ENCODE data around the gene ZNF384. TPM values are rescaled to one million over a fixed set of nuclear protein-coding genes. Genes with fewer than 3 reads are reported as not detected.

Gene ZNF384
- total RNA-seq, 2 donors from 2014 or later: 23.8 to 33.3 TPM

GRCh38 chr12:6632026-6632983 lies 56.9 kb downstream of the ZNF384 start:
- TF ChIP-seq, protein P1, sequence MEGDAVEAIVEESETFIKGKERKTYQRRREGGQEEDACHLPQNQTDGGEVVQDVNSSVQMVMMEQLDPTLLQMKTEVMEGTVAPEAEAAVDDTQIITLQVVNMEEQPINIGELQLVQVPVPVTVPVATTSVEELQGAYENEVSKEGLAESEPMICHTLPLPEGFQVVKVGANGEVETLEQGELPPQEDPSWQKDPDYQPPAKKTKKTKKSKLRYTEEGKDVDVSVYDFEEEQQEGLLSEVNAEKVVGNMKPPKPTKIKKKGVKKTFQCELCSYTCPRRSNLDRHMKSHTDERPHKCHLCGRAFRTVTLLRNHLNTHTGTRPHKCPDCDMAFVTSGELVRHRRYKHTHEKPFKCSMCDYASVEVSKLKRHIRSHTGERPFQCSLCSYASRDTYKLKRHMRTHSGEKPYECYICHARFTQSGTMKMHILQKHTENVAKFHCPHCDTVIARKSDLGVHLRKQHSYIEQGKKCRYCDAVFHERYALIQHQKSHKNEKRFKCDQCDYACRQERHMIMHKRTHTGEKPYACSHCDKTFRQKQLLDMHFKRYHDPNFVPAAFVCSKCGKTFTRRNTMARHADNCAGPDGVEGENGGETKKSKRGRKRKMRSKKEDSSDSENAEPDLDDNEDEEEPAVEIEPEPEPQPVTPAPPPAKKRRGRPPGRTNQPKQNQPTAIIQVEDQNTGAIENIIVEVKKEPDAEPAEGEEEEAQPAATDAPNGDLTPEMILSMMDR (IDR thresholded peaks at IDR 0.05): no peak
- H3K9me3 ChIP-seq: no peaks in the 10 kb centered on the region
- DNase-seq (ENCODE audit: low spot score): no peak
- no peak overlapping the region for H3K27ac ChIP-seq
- H3K36me3 ChIP-seq: no peaks in the 10 kb centered on the region
- no peak overlapping the region for H3K4me3 ChIP-seq
- H3K27me3 ChIP-seq: no peaks in the 10 kb centered on the region
- H3K4me1 ChIP-seq: peaks cover 0 to 6% of the 10 kb centered on the region in 2 donors

DNA sequence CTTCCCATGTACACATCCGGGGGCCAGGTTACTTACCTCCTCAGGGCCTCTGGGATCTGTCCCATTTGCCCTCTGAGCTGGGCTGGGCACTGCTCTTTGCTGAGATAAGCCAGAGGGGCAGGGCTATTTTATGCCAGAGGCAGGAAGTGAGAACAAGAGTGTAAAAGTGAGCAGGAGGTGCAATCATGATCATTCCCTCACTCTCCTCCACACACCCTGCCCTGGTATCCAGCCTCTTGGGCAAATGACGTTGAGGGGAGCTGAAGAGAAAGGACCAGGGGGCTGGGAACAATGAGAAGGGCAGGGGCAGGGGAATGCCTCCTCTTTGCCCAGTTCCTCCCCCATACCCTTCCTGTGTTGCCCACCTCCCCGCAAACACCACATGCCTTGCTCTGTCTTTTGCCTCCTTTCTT lies 57.6 kb downstream of the ZNF384 start:
- TF ChIP-seq, protein P1 (IDR thresholded peaks at IDR 0.05): no peak
- Histone ChIP-seq H3K4me1 (peaks cover 0 to 6% of the 10 kb centered on the region in 2 donors), H3K27ac (no peak overlapping the region), H3K9me3 (no peaks in the 10 kb centered on the region), H3K27me3 (no peaks in the 10 kb centered on the region), H3K36me3 (no peaks in the 10 kb centered on the region), H3K4me3 (no peak overlapping the region)
- no peak for DNase-seq (ENCODE audit: low spot score)

GRCh38 chr12:6630736-6631135 lies 58.4 kb downstream of the ZNF384 start:
- DNase-seq (ENCODE audit: low spot score): no peak
- peaks cover 0 to 6% of the 10 kb centered on the region in 2 donors for H3K4me1 ChIP-seq
- no peaks in the 10 kb centered on the region for H3K36me3 ChIP-seq
- no peaks in the 10 kb centered on the region for H3K9me3 ChIP-seq
- no peaks in the 10 kb centered on the region for H3K27me3 ChIP-seq
- TF ChIP-seq, protein P1 (IDR thresholded peaks at IDR 0.05): no peak
- no peak overlapping the region for H3K4me3 ChIP-seq
- no peak overlapping the region for H3K27ac ChIP-seq

GRCh38 chr12:6627616-6628015 lies 61.6 kb downstream of the ZNF384 start:
- TF ChIP-seq, protein P1 (IDR thresholded peaks at IDR 0.05): no peak
- no peaks in the 10 kb centered on the region for H3K9me3 ChIP-seq

DNA sequence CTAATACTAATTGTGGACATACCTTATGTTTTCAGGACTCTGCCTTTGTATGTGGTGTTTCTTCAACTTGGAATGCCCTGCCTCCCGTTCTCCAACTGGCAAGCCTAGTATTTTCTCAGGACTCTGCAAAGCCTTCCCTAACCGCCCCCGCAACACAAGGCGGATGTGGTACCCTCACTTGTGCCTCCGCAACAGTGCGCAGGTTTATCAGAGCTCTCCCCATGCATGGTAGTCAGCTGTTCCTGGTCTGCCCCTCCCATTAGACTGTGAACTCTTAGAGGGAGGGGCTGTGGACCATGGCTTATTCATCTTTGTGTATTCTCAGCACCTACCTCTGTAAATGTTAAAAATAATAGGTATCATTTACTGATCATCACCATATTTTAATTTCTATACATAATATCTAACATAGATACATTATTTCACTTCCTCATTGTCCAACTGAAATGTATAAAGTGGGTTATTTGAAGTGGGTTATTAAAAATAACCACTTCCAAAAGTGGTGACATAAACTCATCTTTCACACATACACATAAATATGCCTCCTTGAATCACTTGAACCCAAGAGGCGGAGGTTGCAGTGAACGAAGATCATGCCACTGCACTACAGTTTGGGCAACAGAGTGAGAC lies 62.4 kb downstream of the ZNF384 start:
- Histone ChIP-seq H3K27ac (no peak overlapping the region), H3K4me1 (peaks cover 0 to 4% of the 10 kb centered on the region in 2 donors), H3K36me3 (no peaks in the 10 kb centered on the region), H3K27me3 (no peaks in the 10 kb centered on the region), H3K4me3 (no peak overlapping the region), H3K9me3 (no peaks in the 10 kb centered on the region)
- no peak for DNase-seq (ENCODE audit: low spot score)
- TF ChIP-seq, protein P1 (IDR thresholded peaks at IDR 0.05): no peak

More at GRCh38 chr12:6627616-6628015, 61.6 kb downstream of the ZNF384 start:
- Histone ChIP-seq H3K4me1 (peaks cover 0 to 6% of the 10 kb centered on the region in 2 donors), H3K36me3 (no peaks in the 10 kb centered on the region), H3K4me3 (no peak overlapping the region), H3K27ac (no peak overlapping the region), H3K27me3 (no peaks in the 10 kb centered on the region)
- DNase-seq (ENCODE audit: low spot score): no peak

Measured in right atrium auricular region (tissue), 2 donors.